ENCODE results near the gene KCTD7. TPM values are rescaled to one million over a fixed set of nuclear protein-coding genes. Genes with fewer than 3 reads are reported as not detected.

Gene KCTD7
- total and polyA plus RNA-seq, 10 of the 15 experiments (the other 5 are each of a cell fraction or from before 2014, with no cell fraction given): 1.6 to 18.0 (median 9.4) TPM

GRCh38 chr7:66630531-66630930, 1.9 kb downstream of the KCTD7 start:
- H3K9me3 ChIP-seq (replicated peaks; ENCODE audit: control insufficient read depth, insufficient read depth, low read length): no peaks in the 10 kb centered on the region; the same call in 2 of the 3 replicates
- POLR2A ChIA-PET: no interaction called here
- BruUV-seq (replicated peaks): no TSS peak
- intact Hi-C loops (cut with micrococcal nuclease; ENCODE audit: unreplicated experiment): no loop called here
- WGBS (ENCODE audit: insufficient coverage, insufficient replicate concordance, low lambda C conversion rate, missing lambda C conversion rate): 0% methylated on average over 1 of the region's 1 CpG
- SMC1A ChIA-PET (ENCODE audit: uncharacterized antibody, unreplicated experiment): interaction anchor here (1.5 to 1.8 kb wide), 2 partner anchors 13 to 14 kb away, joined by 3 read pairs; no protein-coding TSS in a partner anchor
- in situ Hi-C loops (cut with MboI): no loop called here
- FAIRE-seq: no peak
- DNase-seq (ENCODE audit: low read depth, low spot score): no peak
- H3K4me3 ChIP-seq: no peak overlapping the region
- no peak overlapping the region for H3K27ac ChIP-seq (ENCODE audit: control insufficient read depth, insufficient read depth)
- H3K36me3 ChIP-seq (ENCODE audit: control insufficient read depth in 2 of 2, insufficient read depth in 2 of 2, low read length in 1 of 2): no peaks in the 10 kb centered on the region
- H3K27me3 ChIP-seq (replicated peaks in 1 of 2; ENCODE audit: control insufficient read depth in 2 of 2, insufficient read depth in 2 of 2, low read length in 1 of 2): no peaks in the 10 kb centered on the region
- RAD21 ChIA-PET (ENCODE audit: unreplicated experiment): interaction anchor here (1.1 kb wide), 1 partner anchor 23 kb away, joined by 3 read pairs; no protein-coding TSS in a partner anchor
- H3K79me2 ChIP-seq (ENCODE audit: control insufficient read depth, insufficient read depth, low read length): peaks cover 6% of the 10 kb centered on the region; the same call in 1 of the 2 replicates
- TF ChIP-seq GABPA (IDR thresholded peaks at IDR 0.05; ENCODE audit: low read depth) (no peak), CHD4 (IDR thresholded peaks at IDR 0.05) (no peak), RUNX3 (IDR thresholded peaks at IDR 0.05; ENCODE audit: low read length) (0 out of 2 replicates have a peak, but pooled peaks have one; percentile 15)
- peak overlapping the region; percentile 83 for H3K4me2 ChIP-seq (ENCODE audit: control insufficient read depth, insufficient read depth)
- CTCF ChIA-PET: interaction anchor here (1.1 kb wide), 1 partner anchor 73 kb away, joined by 3 read pairs; no protein-coding TSS in a partner anchor
- H2AFZ ChIP-seq (ENCODE audit: control insufficient read depth, low read depth, low read length): no peak overlapping the region
- H3K4me1 ChIP-seq (ENCODE audit: control insufficient read depth, insufficient read depth, low read length): peaks cover 56% of the 10 kb centered on the region
- no peak overlapping the region for H3K9ac ChIP-seq (ENCODE audit: control insufficient read depth, insufficient read depth, low read length)
- H4K20me1 ChIP-seq (ENCODE audit: control insufficient read depth, insufficient read depth): no peaks in the 10 kb centered on the region
- no peak for ATAC-seq

- H3K4me1 ChIP-seq (ENCODE audit: control insufficient read depth, insufficient read depth, low read length): peaks cover 56% of the 10 kb centered on the region
- peak overlapping the region; percentile 83 for H3K4me2 ChIP-seq (ENCODE audit: control insufficient read depth, insufficient read depth)
- intact Hi-C loops (cut with micrococcal nuclease; ENCODE audit: unreplicated experiment): no loop called here
- no TSS peak for BruUV-seq (replicated peaks)
- POLR2A ChIA-PET: interaction anchor here (0.6 to 1.9 kb wide), 5 partner anchors 22 to 465 kb away, joined by 3 to 9 read pairs (median 4); partner anchors contain the start of gene TYW1
- H3K27ac ChIP-seq (ENCODE audit: control insufficient read depth, insufficient read depth): 0 out of 2 replicates have a peak overlapping the region, but pooled peaks have one; percentile 6
- H4K20me1 ChIP-seq (ENCODE audit: control insufficient read depth, insufficient read depth): no peaks in the 10 kb centered on the region
- no peaks in the 10 kb centered on the region; the same call in 2 of the 3 replicates for H3K9me3 ChIP-seq (replicated peaks; ENCODE audit: control insufficient read depth, insufficient read depth, low read length)
- RAD21 ChIA-PET (ENCODE audit: unreplicated experiment): interaction anchor here (1.1 kb wide), 1 partner anchor 22 kb away, joined by 3 read pairs; no protein-coding TSS in a partner anchor
- H3K9ac ChIP-seq (ENCODE audit: control insufficient read depth, insufficient read depth, low read length): peak overlapping the region; percentile 35; the same call in 1 of the 2 replicates
- CTCF ChIA-PET: interaction anchor here (0.8 to 1.1 kb wide), 3 partner anchors 21 to 290 kb away, joined by 3 to 4 read pairs (median 3); no protein-coding TSS in a partner anchor
- 0% methylated on average over 6 of the region's 6 CpGs for WGBS (ENCODE audit: insufficient coverage, insufficient replicate concordance, low lambda C conversion rate, missing lambda C conversion rate)
- SMC1A ChIA-PET (ENCODE audit: uncharacterized antibody, unreplicated experiment): interaction anchor here (0.7 to 1.0 kb wide), 3 partner anchors 12 to 42 kb away, joined by 3 to 6 read pairs (median 3); no protein-coding TSS in a partner anchor
- no peak overlapping the region for H2AFZ ChIP-seq (ENCODE audit: control insufficient read depth, low read depth, low read length)
- no peaks in the 10 kb centered on the region for H3K27me3 ChIP-seq (replicated peaks in 1 of 2; ENCODE audit: control insufficient read depth in 2 of 2, insufficient read depth in 2 of 2, low read length in 1 of 2)
- peaks cover 6% of the 10 kb centered on the region; the same call in 1 of the 2 replicates for H3K79me2 ChIP-seq (ENCODE audit: control insufficient read depth, insufficient read depth, low read length)
- no peaks in the 10 kb centered on the region for H3K36me3 ChIP-seq (ENCODE audit: control insufficient read depth in 2 of 2, insufficient read depth in 2 of 2, low read length in 1 of 2)
- in situ Hi-C loops (cut with MboI): no loop called here
- ATAC-seq: no peak
- FAIRE-seq: no peak
- no peak for DNase-seq (ENCODE audit: low read depth, low spot score)
- no peak overlapping the region; the same call in 1 of the 2 replicates for H3K4me3 ChIP-seq
- TF ChIP-seq CBFB (IDR thresholded peaks at IDR 0.05; ENCODE audit: low read depth): 0 out of 2 replicates have a peak, but pooled peaks have one; percentile 35
- TF ChIP-seq E2F8 (IDR thresholded peaks at IDR 0.05; ENCODE audit: low read depth, partially characterized antibody): no peak
- TF ChIP-seq, protein P1, sequence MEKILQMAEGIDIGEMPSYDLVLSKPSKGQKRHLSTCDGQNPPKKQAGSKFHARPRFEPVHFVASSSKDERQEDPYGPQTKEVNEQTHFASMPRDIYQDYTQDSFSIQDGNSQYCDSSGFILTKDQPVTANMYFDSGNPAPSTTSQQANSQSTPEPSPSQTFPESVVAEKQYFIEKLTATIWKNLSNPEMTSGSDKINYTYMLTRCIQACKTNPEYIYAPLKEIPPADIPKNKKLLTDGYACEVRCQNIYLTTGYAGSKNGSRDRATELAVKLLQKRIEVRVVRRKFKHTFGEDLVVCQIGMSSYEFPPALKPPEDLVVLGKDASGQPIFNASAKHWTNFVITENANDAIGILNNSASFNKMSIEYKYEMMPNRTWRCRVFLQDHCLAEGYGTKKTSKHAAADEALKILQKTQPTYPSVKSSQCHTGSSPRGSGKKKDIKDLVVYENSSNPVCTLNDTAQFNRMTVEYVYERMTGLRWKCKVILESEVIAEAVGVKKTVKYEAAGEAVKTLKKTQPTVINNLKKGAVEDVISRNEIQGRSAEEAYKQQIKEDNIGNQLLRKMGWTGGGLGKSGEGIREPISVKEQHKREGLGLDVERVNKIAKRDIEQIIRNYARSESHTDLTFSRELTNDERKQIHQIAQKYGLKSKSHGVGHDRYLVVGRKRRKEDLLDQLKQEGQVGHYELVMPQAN (conservative IDR thresholded peaks at IDR 0.05): no peak
Measured at GRCh38 chr7:66631471-66631870, 2.8 kb downstream of the KCTD7 start.
